ENCODE data around the gene MCM8.

The MCM8 gene

DNA sequence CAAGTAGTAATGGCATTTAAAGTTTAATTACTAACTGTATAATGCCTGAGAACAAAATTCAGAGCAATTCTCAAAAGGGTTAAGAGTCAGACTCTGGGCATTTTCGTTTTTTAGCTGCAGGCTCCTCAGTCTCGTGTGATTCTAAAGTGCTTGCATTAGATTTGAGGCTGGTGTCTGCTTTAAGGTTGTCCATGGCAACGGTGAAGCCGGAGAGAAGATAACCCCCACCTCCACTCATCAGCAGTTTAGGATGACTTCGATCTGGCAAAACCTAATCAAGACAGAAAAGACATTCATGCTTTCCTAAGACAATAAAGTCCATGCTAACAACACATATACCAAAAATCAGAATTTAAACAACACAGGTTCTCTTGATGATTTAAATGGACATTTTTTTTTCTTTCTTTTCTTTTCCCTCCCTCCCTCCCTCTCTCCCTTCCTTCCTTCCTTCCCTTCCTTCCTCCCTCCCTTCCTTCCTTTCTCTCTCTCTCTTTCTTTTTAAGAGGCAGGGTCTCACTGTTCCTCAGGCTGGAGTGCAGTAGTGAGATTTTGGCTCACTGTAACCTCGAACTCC lies 11.9 kb upstream of the MCM8 start:
- no peak for DNase-seq (ENCODE audit: insufficient read length, low spot score)

DNA sequence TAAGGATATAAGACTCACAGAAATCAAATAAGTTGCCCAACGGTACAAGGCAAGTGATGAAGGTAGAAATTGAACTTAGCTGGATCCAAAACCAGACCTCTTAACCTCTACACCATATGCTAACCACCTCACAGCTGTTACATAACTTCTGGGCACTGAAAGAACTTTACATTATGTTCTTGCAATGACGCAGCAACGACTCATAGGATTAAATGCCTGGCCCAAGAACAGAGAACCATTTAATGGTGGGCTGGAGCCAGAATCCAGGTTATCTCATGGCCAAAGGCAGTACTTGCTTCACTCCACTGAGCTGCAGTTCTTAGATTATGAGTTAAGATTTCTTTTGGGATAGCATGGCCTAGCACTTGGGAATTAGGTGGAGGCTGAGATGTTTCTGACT lies 4.5 kb upstream of the MCM8 start:
- FAIRE-seq (no peak), DNase-seq (ENCODE audit: insufficient read length, low spot score) (no peak)

More for the DNA sequence above, 11.9 kb upstream of the MCM8 start:
- no peak for FAIRE-seq

DNA sequence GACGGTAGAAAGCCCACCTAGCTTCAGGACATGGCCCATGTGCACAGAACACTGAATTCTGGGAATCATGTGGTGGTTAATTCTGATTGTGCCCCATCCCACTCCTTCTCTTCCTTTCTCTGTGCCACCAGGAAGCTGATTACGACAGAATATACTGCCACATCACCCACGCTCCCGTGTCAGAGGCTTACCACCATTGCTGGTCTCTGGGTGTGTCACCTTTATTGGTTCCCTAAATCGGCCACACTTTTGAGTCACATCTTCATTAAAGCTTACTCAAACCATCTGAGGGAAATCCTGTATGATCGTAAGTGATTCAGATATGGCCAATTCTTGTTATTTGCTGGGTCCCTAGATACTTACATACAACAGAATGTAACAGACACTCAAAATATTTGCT lies 3.2 kb upstream of the MCM8 start:
- DNase-seq (ENCODE audit: insufficient read length, low spot score) (no peak), FAIRE-seq (peak; percentile 13)

DNA sequence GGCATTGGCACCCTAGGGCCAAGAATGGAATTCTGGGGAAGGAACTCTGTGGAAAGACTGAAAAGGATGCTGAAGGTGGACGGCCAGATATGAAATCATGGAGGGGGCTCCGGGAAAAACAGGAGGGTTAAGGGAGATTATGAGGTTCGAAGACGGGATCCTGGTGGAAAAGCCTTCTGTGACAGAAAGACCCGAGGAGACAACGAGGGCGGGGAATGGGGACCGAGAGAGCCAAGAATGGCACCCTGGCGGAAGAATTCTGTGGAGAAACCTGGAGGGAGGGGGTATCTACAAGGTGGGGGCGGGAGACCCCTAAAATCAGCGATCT lies 545 bp upstream of the MCM8 start:
- DNase-seq (ENCODE audit: insufficient read length, low spot score) (no peak), FAIRE-seq (no peak)

DNA sequence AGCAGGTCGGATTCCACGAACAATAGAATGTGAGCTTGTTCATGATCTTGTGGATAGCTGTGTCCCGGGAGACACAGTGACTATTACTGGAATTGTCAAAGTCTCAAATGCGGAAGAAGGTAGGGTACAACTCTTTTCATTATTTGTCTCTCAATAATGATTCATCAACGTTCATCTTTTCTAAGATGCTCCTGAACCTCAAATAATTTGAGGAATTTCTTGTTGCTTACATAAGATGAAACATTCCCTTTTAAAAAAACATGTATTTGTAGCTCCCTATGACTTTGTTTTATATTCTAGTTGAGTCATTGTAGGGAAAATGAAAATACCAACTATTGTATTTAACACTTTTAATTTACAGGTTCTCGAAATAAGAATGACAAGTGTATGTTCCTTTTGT lies 17.0 kb downstream of the MCM8 start:
- FAIRE-seq: no peak

DNA sequence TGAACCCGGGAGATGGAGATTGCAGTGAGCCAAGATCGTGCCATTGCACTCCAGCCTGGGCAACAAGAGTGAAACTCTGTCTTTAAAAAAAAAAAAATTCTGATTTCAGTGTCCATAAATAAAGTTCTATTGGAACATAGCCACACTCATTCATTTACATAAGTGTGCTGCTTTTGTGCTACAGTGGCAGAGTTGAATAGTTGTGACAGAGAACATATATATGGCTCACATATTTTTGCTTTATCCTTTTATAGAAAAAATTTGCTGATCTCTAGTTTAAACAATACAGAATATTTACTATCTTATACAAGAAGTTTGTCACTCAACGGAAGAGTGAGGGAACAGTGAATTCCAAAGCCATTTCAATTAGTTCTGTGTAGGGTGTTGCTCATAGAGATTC lies 18.0 kb downstream of the MCM8 start:
- FAIRE-seq (no peak), DNase-seq (ENCODE audit: insufficient read length, low spot score) (no peak)

More for the DNA sequence above, 17.0 kb downstream of the MCM8 start:
- no peak for DNase-seq (ENCODE audit: insufficient read length, low spot score)

DNA sequence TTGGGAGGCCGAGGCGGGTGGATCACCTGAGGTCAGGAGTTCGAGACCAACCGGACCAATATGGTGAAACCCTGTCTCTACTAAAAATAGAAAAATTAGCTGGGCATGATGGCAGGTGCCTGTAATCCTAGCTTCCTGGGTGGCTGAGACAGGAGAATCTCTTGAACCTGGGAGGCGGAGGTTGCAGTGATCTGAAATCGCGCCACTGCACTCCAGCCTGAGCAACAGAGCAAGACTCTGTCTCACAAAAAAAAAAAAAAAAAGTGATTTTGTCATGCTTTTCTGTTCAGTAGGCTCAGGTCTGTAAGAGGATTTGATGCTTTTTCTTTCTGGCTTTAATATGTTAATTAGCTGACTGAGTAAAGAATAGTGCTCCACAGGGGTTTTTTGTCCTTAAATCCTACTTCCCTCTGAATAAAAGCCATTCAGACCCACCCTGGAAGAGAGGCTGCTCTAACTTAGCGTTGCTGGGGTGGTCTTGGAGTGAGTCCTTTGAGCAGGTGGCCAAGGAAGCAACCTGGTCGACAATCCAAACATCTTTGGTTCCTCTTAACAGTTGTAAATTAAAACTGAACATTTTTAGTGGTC lies 19.0 kb downstream of the MCM8 start:
- FAIRE-seq (no peak), DNase-seq (ENCODE audit: insufficient read length, low spot score) (no peak)

DNA sequence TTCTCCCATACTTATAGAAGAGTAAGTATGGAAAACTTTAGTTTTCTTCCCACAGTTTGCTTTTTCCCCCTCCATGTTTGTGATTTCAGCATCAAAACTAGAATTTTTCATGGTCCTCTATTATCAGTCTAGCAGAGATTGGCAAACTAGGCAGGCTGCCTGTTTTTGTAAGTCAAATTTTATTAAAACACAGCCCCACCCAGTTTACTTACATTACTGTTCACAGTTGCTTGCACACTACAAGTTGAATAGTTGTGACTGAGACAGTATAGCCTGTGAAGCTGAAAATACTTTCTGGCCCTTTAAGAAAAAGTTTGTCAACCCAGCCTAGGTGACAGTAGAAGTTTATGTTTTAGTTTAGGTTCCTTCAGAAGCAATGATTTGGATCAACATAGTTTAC lies 19.5 kb downstream of the MCM8 start:
- DNase-seq (ENCODE audit: insufficient read length, low spot score) (no peak), FAIRE-seq (no peak)

DNA sequence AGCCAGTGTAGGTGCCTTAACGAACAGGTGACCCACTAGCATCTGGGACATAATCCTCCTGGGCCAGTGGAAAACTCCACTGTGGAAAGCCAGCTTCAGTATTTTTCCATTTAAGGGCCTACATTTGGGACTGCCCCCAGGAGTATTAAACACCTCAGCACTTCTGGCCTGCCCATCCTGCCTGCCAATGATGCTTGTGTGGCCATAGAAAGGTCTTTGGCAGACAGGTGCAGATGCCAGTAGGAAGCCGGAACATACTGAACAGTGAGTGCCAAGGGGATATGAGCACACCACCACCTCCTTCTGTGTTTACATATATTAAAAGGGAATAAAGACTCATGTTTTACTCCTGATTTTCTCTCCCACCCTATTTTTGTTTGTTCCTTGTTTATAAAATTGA lies 19.9 kb downstream of the MCM8 start:
- no peak for FAIRE-seq
- DNase-seq (ENCODE audit: insufficient read length, low spot score): no peak

DNA sequence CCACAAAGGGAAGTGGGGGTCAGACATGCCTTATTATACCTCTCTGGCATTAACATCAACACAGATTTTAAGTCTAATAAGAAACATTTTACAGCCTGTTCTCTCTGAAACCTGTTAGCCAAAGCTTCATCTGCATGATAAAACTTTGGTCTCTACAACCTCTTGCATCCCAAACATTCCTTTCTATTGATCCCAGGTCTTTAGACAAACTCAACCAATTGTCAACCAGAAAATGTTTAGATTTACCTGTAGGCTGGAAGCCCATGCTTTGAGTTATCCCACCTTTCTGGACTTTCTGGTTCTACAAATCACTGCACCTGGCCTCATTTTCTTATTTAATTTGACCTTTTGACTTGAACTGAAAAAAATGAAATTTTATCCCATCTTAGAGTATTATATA lies 20.8 kb downstream of the MCM8 start:
- DNase-seq (ENCODE audit: insufficient read length, low spot score) (no peak), FAIRE-seq (no peak)

DNA sequence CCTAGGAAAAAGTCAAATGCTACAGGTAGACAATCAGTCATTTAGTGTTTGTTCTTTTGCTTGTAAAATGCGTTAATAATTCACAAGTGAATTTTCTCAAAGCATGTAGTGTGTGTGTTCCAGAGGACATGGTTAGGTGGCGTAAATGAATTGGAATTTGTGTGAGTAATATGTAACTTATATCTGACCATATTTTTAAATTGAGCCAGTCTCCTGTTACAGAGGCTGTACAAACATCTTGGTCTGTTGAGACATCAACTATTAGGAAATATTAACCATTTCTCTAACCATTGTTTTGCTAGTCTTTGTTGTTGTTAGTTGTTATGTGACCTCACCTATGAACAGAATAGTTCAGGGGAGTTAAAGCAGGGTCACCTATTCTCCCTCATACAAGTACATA lies 22.7 kb downstream of the MCM8 start:
- FAIRE-seq (no peak), DNase-seq (ENCODE audit: insufficient read length, low spot score) (no peak)

DNA sequence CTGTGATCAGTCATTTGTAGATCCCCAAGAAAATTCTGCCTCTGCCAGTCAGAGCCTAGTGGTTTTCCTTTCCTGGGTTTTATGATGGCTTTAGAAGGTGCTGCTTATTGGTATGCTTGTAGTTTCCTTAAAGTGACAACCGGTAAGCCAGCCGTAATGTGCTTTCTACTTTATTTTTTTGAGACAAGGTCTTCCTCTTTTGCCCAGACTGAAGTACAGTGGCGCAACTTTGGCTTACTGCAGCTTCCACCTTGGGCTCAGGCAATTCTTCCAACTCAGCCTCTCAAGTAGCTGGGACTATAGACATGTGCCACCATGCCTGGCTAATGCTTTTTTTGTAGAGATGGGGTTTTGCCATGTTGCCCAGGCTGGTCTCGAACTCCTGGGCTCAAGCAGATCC lies 23.5 kb downstream of the MCM8 start:
- DNase-seq (ENCODE audit: insufficient read length, low spot score): no peak
- FAIRE-seq: no peak

DNA sequence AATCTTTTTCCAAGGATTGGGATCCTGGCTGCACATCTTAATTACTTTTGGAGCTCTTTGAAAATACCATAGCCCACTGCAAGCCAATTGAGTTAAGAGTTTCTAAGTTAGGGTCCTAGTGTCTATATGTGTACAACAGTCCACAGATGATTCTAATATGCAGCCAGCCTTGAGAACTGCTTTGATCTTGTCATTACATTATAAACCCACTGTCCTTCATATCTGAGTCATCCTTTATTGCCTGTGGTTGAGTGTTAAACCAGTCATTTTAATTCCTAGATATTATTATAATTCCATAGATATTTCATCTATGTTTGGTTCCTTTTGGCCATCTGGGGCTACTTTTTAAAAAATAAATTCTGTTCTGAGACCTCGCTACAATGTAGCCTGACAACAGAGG lies 24.1 kb downstream of the MCM8 start:
- DNase-seq (ENCODE audit: insufficient read length, low spot score): no peak
- FAIRE-seq: no peak

DNA sequence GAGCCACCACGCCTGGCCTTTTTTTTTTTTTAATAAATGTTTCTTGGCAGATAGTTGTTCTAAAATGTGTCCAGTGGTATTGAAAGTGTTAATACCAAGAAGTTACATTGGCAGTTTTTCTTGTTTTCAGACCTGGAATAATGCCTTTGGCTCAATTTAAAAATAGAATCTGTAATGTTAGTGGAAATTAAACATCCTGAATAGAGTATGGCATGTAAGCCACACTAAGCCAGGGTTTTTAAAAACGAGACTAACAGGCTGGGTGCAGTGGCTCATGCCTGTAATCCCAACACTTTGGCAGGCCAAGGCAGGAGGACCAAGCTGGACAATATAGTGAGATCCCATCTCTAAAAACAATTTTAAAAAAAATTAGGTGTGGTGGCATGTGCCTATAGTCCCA lies 25.3 kb downstream of the MCM8 start:
- FAIRE-seq (no peak), DNase-seq (ENCODE audit: insufficient read length, low spot score) (no peak)

DNA sequence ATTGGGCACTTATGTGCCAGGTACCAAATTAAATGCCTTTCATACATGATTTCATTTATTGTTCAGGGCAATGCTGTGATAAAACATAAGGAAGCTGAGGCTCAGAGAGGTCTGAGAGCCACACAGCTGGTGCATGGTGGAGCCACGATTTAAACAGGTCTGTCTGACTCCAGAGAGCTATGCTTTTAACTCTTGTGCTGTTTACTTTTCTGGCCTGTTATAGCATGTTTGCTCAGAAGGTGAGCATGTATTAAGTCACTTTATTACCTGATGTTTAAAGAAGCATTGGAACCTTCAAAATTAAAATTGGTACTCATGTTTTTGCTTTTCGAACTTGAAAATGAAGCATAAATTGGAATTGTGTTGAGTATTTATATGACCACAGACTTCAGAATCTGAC lies 26.8 kb downstream of the MCM8 start:
- DNase-seq (ENCODE audit: insufficient read length, low spot score) (no peak), FAIRE-seq (no peak)

DNA sequence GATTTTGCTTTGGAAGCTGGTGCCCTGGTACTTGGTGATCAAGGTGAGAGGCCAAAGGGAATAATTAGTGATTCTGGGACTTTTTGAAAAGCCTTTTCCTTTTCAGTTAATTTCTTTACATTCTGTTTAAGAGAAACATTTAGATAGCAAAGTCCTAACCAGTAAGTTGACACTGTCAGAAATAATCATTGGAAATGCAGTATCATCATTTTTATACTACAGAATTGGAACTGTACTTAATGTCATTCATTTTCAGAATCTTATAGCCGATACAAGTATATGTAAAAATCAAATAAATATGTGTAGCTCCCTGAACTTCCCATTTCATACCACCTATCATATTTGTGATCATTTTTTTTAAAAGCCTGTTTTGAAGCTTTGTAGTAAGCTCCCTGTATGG lies 27.5 kb downstream of the MCM8 start:
- FAIRE-seq (no peak), DNase-seq (ENCODE audit: insufficient read length, low spot score) (no peak)

DNA sequence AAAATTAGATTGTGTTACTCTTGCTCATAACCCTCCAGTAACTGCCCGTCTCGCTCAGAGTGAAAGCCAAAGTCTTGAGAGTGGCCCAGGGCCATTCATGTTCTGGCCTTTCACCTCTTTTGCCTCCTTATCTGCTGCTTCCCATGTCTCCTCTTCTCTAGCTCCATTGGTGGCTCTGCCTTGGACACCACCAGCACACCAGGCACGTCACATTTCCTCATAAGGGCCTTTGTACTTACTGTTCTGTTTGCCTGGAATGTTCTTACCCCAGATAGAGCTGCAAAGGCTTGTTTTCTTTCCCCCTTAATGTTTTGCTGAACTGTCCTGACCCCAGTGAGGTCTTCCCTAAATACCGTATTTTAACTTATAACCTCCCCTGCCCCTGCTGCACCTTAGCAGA lies 29.3 kb downstream of the MCM8 start:
- FAIRE-seq (no peak), DNase-seq (ENCODE audit: insufficient read length, low spot score) (no peak)

DNA sequence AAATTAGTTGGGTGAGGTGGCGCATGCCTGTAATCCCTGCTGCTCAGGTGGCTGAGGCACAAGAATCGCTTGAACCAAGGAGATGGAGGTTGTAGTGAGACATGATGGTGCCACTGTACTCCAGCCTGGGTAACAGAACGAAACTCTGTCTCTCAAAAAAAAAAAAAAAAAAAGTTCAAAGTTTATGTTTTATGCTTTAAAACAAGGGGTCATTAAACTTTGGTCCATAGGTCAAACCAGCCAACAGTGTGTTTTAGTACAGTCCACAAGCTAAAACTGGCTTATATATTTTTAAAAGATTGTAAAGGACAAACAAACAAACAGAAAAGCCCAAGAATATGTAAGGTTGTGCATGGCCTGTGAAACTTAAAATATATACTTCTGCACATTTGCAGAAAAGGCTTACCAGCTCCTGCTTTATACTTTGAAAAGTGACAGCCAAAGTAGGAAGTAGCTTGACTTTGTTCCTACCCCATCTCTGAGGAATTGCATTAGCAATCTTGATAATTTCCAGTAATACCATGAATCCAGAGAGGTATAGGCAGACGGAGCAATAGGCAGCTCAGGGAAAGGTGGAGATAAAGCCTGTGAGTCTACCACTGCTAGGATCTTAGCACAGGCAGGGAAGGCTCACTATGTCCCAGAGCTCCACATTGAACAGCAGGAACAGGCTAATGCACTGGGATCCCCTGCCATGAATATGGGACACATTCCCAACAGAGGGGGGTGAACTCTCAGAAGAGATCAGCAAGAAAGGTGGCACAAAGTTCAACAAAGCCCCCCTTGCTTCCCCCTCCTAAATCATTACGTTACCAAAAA lies 30.5 kb downstream of the MCM8 start:
- FAIRE-seq: no peak
- no peak for DNase-seq (ENCODE audit: insufficient read length, low spot score)

DNA sequence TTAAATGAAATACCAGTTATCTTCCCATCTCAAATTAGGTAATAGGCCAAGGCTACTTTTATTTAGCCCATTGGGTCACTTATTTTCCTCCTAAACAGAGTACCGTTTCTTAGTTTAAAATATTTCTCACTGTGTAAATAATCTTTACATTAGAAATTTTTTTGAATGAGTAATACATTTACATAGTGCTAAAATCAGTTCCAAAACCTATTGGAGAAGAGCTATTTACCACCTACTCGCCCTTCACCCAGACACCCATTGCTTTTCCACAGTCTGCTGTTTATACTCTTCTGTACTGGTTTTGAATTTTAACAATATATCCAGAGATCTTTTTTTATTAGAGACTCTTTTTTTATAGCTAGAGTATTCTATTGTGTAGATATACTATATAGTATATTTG lies 36.9 kb downstream of the MCM8 start:
- FAIRE-seq: no peak
- DNase-seq (ENCODE audit: insufficient read length, low spot score): no peak

DNA sequence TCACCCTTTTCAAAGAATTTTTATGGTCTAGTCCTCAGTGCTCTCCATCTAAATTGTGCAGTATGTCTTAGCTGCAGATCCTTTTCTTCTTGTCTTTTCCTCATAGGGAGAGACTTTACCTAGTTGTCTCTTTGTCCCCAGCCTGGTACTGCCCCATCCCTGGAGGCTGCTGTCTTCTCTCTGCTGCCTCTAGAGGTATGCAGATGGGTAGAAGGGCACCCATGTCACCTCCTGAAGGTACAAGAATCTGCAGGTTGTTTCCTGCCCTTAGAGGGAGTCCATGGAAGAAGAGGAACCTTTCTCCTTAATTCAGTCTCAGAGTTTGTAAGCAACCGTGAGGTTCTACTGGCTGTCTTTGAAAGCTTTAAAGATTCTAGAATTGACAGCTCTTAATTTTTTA lies 39.1 kb downstream of the MCM8 start:
- DNase-seq (ENCODE audit: insufficient read length, low spot score) (no peak), FAIRE-seq (no peak)

DNA sequence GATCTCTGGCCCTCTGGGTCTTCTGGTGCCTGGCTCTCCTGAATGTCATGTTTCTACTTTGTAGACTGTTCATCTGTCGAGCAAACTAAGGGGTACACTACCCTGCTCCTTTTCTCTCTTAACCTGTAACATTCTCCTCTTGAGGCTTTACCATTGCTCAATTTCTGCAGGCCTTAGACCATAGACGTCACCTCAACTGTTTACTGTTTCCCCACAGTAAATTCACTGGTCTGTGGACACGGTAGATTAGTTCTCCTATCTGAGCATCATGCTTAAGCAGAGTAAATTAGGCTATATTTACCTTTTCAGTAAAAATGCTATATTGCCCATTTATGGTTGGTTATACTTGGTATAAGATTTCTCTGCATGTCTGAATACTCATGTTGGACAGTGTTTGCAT lies 40.5 kb downstream of the MCM8 start:
- DNase-seq (ENCODE audit: insufficient read length, low spot score): no peak
- FAIRE-seq: no peak

DNA sequence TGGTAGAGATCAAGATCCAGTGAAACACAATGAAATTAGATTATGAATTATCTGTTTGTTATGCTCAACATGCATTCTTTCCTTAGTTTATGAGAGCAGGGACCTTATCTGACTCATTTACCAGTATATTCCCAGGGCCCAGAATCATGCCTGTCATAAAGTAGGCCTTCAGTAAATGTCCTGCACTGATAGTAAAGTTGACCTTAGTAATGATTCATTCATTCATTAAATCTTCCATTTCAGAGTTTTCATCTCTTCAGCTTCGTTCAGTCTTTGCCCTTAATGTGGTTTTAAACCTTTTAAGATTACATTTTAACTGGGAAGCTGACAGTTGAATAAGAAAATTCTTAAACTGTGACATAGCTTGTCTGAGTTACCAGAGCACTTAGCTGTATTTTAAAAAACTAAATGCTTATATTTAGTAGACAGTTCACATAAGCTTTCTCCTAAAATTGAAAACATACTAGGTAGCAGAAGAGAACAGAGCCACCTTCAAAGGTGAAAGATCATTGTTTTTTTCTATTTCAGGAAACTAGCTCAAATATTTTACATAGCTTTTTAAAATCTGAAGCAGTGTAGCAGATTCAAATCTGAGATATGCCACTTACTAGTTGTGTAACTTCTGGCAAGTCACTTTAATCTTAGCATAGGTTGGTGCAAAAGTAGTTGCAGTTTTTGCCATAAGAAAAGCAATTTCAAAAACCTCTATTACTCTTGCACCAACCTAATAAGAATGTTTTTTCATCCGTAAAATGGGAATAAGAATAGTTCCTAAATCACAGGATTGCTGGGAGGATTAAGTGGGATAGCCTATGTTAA lies 41.4 kb downstream of the MCM8 start:
- FAIRE-seq: no peak
- DNase-seq (ENCODE audit: insufficient read length, low spot score): no peak
